GM18502 (cell line): ENCODE results near the gene KLF11.
"Not testable (repeated sequence)": the region's sequence is repeated elsewhere in the genome, so short reads cannot be mapped to it uniquely, and the experiment has no call there.

Source experiments
- ATAC-seq: cut with Tn5 transposase; IDR thresholded peaks from one replicate; pipeline ENCODE4 v1.9.1; 2021; ENCODE audit warnings: mild to moderate bottlenecking; ENCODE audit not compliant: unreplicated experiment, poor library complexity

The KLF11 gene

DNA sequence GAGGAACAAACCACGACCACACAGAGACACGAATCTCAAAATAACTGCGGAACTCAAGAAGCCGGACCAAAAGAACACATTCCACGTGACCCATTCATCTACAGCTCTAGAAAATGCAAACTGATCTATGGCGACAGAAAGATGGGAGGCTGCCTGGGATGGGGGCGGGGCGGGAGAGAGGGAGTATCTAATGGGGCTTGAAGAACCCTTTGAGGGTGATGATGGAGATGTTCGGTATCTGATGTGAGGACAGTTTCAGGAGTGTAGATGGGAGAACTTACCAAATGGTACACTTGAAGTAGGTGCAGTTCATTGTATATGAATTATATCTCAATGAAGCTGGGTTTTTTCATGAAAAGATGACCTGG lies 34.6 kb upstream of the KLF11 start:
- ATAC-seq: no peak

DNA sequence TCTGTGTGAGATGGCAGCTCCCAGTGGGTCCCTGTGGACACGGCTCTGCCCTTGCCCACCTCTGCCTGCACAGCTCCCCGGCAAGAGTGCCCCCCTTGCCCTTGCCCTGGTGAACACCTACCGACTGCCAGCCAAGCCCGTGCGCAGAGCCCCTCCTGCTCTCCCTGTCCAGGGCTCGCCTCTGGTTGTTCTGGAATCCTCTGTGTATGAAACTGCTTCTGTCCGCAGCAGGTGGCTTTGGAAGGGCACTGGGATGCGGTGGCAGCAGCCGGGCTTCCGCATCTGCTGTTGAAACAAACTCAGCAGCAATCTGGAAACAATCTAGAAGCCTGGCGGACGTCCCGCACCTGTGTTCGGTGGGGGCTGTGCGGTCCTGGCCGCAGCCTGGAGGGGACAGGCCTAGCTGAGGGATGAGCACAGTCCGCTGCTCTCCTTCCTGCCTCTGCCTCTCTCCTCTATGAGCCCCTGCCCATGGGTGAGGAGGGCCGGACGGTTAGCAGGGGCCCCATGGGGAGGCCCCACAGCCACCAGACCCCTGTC lies 34.0 kb upstream of the KLF11 start:
- no peak for ATAC-seq

DNA sequence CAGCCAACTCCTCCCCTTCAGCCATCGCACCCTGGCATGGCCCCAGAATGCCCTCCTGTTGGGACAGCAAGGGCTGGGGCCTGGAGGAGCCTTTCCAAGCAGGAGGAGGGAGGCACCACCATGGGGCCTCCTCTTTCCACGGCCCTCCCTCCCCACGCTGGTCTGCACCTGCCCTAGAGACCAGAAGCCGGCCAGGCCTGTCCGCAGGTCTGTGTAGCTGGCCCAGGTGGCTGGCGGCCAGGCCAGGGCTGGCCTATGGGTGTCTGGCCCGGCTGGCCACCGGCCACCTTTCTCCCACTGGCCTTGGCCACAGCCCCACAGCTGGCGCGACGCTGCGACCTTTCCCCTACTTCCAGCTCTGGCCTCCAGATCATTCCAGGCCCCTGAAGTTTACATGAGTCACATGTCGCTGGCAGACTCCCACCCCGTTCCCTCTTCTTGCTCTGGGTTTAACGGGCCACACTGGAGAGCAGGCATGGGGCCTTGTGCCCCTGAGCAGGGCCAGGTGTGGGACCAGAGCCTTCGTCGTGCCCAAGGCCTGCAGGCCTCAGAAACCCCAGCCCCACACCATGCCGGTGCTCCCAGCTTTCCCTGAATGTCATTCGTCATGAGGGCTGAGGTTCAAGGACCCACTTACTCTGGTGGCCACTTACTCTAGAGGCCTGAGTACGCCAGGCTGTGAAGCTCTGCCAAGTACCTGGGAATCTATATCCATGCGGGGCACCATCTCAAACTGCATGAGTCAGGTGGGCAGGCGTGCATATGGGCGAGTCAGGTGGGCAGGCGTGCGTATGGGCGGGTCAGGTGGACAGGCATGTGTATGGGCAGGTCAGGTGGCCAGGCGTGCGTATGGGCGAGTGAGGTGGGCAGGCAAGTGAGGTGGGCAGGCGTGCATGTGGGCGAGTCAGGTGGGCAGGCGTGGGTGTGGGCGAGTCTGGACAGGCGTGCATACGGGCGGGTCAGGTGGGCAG lies 33.3 kb upstream of the KLF11 start:
- ATAC-seq: no peak

DNA sequence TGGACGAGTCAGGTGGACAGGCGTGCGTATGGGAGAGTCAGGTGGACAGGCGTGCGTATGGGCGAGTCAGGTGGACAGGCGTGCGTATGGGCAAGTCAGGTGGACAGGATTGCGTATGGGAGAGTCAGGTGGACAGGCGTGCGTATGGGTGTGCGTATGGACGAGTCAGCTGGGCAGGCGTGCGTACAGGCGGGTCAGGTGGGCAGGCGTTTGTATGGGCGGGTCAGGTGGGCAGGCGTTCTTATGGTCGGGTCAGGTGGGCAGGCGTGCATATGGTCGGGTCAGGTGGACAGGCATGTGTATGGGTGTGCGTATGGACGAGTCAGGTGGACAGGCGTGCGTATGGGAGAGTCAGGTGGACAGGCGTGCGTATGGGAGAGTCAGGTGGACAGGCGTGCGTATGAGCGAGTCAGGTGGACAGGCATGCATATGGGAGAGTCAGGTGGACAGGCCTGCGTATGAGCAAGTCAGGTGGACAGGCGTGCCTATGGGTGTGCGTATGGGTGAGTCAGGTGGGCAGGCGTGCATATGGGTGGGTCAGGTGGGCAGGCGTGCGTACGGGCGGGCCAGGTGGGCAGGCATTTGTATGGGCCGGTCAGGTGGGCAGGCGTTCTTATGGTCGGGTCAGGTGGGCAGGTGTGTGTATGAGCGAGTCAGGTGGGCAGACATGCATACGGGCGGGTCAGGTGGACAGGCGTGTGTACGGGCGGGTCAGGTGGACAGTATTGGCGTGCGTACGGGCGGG lies 32.3 kb upstream of the KLF11 start:
- ATAC-seq: not testable (repeated sequence)

DNA sequence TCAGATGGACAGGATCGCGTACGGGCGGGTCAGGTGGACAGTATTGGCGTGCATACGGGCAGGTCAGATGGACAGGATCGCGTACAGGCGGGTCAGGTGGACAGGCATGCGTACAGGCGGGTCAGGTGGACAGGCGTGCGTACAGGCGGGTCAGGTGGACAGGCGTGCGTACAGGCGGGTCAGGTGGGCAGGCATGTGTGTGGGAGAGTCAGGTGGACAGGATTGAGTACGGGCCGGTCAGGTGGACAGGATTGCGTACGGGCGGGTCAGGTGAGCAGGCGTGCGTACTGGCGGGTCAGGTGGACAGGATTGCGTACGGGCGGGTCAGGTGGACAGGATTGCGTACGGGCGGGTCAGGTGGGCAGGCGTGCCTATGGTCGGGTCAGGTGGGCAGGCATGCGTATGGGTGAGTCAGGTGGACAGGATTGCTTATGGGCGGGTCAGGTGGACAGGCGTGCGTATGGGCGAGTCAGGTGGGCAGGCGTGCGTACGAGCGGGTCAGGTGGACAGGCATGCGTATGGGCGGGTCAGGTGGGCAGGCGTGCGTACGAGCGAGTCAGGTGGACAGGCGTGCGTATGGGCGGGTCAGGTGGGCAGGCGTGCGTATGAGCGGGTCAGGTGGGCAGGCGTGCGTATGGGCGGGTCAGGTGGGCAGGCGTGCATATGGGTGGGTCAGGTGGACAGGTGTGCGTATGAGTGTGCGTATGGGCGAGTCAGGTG lies 31.6 kb upstream of the KLF11 start:
- not testable (repeated sequence) for ATAC-seq

DNA sequence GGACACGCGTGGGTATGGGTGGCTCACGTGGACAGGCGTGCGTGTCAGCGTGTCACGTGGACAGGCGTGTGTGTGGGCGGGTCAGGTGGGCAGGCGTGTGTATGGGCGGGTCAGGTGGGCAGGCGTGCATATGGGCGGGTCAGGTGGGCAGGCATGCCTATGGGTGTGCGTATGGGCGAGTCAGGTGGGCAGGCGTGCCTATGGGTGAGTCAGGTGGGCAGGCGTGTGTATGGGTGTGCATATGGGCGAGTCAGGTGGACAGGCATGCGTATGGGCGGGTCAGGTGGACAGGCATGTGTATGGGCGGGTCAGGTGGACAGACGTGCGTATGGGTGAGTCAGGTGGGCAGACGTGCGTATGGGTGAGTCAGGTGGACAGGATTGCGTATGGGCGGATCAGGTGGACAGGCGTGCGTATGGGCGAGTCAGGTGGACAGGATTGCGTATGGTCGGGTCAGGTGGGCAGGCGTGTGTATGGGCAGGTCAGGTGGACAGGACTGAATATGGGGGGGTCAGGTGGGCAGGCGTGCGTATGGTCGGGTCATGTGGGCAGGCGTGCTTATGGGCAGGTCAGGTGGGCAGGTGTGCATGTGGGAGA lies 30.9 kb upstream of the KLF11 start:
- ATAC-seq: not testable (repeated sequence)

DNA sequence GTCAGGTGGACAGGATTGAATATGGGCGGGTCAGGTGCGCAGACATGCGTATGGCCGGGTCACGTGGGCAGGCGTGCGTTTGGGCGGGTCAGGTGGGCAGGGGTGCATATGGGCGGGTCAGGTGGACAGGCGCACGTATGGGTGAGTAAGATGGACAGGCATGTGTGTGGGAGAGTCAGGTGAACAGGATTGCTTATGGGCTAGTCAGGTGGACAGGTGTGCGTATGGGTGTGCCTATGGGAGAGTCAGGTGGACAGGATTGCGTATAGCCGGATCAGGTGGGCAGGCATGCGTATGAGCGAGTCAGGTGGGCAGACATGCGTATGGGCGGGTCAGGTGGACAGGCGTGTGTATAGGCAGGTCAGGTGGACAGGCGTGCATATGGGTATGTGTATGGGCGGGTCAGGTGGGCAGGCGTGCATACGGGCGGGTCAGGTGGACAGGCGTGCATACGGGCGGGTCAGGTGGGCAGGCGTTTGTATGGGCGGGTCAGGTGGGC lies 30.3 kb upstream of the KLF11 start:
- ATAC-seq: no peak

DNA sequence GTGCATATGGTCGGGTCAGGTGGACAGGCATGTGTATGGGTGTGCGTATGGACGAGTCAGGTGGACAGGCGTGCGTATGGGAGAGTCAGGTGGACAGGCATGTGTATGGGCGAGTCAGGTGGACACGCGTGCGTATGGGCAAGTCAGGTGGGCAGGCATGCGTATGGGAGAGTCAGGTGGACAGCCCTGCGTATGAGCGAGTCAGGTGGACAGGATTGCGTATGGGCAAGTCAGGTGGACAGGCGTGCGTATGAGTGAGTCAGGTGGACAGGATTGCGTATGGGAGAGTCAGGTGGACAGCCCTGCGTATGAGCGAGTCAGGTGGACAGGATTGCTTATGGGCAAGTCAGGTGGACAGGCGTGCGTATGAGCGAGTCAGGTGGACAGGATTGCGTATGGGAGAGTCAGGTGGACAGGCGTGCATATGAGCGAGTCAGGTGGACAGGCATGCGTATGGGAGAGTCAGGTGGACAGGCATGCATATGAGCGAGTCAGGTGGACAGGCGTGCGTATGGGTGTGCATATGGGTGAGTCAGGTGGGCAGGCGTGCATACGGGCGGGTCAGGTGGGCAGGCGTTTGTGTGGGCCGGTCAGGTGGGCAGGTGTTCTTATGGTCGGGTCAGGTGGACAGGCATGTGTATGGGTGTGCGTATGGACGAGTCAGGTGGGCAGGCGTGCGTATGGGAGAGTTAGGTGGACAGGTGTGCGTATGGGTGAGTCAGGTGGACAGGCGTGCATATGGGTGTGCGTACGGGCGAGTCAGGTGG lies 29.5 kb upstream of the KLF11 start:
- not testable (repeated sequence) for ATAC-seq

DNA sequence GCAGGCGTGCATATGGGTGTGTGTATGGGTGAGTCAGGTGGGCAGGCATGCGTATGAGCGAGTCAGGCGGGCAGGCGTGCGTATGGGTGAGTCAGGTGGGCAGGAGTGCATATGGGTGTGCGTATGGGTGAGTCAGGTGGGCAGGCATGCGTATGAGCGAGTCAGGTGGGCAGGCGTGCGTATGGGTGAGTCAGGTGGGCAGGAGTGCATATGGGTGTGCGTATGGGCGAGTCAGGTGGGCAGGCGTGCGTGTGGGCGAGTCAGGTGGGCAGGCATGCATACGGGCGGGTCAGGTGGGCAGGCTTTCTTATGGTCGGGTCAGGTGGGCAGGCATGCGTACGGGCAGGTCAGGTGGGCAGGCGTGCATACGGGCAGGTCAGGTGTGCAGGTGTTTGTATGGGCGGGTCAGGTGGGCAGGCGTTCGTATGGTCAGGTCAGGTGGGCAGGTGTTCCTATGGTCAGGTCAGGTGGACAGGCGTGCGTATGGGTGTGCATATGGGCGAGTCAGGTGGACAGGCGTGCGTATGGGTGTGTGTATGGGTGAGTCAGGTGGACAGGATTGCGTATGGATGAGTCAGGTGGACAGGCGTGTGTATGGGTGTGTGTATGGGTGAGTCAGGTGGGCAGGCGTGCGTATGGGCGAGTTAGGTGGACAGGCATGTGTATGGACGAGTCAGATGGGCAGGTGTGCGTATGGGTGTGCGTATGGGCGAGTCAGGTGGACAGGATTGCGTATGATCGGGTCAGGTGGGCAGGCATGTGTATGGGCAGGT lies 28.7 kb upstream of the KLF11 start:
- no peak for ATAC-seq

DNA sequence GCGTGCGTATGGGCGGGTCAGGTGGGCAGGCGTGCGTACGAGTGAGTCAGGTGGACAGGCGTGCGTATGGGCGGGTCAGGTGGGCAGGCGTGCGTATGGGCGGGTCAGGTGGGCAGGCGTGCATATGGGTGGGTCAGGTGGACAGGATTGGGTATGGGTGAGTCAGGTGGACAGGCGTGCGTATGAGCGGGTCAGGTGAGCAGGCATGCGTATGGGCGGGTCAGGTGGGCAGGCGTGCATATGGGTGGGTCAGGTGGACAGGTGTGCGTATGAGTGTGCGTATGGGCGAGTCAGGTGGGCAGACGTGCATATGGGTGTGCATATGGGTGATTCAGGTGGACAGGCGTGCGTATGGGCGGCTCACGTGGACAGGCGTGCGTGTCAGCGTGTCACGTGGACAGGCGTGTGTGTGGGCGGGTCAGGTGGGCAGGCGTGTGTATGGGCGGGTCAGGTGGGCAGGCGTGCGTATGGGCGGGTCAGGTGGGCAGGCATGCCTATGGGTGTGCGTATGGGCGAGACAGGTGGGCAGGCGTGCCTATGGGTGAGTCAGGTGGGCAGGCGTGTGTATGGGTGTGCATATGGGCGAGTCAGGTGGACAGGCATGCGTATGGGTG lies 27.9 kb upstream of the KLF11 start:
- not testable (repeated sequence) for ATAC-seq

DNA sequence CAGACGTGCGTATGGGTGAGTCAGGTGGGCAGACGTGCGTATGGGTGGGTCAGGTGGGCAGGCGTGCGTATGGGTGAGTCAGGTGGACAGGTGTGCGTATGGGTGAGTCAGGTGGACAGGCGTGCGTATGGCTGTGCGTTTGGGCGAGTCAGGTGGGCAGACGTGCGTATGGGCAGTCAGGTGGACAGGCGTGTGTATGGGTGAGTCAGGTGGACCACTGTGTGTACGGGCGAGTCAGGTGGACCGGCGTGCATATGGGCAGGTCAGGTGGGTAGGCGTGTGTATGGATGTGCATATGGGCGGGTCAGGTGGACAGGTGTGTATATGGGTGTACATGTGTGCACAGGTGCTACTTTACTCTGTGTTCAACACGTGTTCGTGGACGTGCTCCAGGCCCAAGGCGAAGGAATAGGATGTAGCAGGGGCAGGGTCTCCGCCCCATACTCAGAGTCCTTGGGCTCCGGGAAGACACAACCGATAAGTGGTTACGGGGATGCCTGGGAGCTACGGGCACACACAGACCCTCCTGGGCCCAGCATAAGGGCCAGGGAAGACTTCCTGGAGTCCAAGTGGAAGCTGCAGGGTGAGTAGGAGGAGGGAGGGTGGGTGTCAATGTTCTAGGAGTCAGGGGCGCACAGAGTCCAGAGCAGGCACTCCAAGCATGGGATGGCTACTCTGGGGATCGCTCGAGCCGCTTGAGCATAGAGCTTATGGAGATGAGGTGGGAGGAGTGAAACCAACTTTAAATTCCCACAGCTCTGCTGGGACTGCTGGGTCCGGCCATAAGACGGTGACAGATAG lies 27.1 kb upstream of the KLF11 start:
- no peak for ATAC-seq

DNA sequence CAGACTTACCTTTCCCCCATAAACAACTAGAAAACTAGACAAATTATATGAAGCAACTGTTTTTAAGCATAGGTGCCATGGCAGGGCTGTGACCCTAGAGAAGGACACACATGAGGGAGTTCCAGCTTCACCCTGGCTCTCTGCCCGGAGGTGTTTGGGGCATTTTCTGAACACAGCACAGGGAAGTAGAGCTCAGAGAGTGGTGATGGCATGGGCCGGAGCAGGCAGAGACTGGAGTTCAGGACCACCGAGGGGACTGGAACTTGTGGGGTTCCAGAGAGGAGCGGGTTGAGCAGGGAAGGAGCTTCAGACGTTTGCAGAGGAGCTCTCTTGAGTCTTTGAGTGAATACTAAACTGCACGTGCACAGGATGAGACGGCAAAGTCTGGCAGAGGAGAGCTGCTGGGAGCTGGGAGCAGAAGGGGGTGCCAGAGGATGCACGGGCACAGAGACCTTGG lies 26.5 kb upstream of the KLF11 start:
- ATAC-seq: no peak

DNA sequence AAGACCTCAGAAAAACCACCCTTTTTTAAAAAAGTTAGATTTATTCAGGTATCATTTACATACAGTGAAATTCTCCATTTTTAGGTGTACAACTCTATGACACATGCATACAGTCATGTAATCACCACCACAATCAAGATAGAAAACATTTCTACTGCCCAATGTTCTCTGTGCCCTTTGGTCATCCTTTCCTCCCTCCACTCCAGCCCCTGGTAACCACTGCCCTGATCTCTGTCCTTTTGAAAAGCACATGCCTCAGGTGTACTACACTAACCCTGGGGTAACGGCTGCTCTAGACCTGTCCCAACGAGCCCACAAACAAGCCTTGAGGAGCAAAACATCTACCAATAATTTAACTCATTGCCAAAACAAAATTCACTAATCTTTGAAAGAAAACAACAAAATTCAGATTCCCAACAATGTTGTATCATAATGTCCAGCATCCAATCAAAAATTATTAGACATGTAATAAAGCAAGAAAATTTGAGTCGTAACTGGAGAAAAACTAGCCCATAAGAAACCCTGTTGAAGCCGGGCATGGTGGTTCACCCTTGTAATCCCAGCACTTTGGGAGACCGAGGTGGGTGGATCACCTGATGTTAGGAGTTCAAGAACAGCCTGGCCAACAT lies 25.9 kb upstream of the KLF11 start:
- no peak for ATAC-seq

DNA sequence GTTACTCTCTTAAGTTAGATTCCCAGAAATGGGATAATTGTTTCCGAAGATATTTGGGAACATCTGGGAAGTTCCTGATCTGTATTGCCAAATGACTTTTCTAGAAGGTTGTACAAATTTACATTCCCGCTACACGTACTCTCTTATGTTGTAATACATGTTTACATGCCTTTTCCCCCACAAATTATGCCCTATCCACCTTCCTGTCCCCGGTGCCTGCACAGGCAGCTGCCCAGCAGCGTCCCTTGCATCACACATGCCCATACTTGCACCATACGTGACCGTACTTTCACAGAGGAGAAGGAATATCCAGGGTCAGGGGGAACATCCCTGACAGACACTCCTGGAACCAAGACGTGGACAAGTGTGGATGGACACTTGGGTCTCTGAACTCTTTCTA lies 24.2 kb upstream of the KLF11 start:
- no peak for ATAC-seq

DNA sequence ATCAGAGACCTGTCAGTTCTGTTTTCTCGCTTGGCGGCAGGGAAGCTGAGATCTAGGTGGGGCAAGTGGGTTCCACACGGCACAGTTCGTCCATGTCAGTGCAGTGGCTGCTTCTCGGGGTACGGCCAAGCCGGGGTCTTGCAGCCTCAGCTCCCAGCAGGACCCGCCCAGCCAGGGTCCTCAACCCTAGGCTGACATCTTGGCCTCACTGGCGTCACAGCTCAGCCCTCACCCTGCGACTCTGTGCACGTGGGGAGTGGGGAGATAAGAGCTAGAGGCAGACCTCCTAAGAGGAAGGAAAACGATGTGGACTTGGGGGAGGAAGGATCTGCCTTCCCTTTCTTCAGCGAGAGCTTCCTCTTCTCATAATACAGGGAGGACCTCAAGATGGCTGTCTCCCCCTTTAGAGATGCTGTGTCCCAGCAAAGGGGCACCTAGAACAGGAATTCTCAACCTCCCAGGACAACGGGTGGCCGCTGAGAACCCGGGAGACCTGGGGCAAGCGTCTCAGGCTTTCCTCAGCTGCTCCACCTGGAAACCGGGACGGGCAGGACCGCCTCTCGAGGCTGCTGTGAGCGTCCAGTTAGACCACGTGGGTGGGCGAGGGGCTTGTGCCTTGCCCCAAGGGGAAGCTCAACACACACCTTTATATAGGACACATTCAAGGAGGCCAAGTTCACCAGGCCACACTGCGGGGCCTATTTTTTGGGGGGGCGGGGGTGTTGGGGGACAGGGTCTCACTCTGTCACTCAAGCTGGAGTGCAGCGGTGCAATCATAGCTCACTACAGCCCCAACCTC lies 23.5 kb upstream of the KLF11 start:
- no peak for ATAC-seq

DNA sequence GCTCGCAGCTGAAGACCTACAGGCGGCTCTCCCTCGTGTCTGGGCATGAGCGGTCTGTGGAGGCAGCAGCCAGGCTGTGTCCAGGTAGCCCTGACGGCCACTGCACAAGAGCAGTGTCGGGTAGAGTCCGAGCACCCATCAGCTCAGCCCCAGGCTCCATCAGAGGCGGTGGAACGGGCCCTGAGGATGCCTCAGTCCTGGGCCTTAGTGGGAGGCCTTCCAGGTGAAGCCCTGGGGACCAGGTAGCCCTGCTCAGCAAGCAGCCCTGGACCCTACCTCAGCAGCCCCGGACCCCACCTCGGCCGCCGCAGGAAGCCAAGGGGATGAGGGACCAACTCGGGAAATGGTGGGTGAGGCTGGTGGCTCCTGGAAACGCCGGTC lies 21.3 kb upstream of the KLF11 start:
- ATAC-seq: no peak
